Testis (tissue), 3 donors: ENCODE measurements around the gene TJP2. TPM values are rescaled to one million over a fixed set of nuclear protein-coding genes. Genes with fewer than 3 reads are reported as not detected.

Experiments
- DNase-seq: peaks from one replicate; pipeline ENCODE4 v3.0.0-alpha.2; 2019
- H3K27ac ChIP-seq, 2 donors: fragments of 200-600 bp; sonication (generic); one replicate each; pipeline ENCODE4 v1.5.1; 2019
- H3K27me3 ChIP-seq: fragments of 200-600 bp; sonication (generic); one replicate; pipeline ENCODE4 v1.5.1; 2019
- H3K36me3 ChIP-seq: fragments of 200-600 bp; sonication (generic); one replicate; pipeline ENCODE4 v1.5.1; 2017; ENCODE audit warnings: low read depth; ENCODE audit errors: missing control alignments
- H3K4me1 ChIP-seq: fragments of 200-600 bp; sonication (generic); one replicate; pipeline ENCODE4 v1.5.1; 2019
- H3K4me3 ChIP-seq, 2 donors: fragments of 200-600 bp; sonication (generic); one replicate each; pipeline ENCODE4 v1.5.1; 2017 to 2019
- H3K9me3 ChIP-seq: fragments of 200-600 bp; sonication (generic); one replicate; pipeline ENCODE4 v1.5.1; 2017
- CTCF ChIP-seq, 3 experiments: fragments of 450-650 bp in 2 of 3; fragments of 200-600 bp in 1 of 3; sonication (generic) in 1 of 3; IDR thresholded peaks; one replicate each; pipeline ENCODE4 v1.5.1; 2016 to 2019; ENCODE audit warnings: antibody characterized with exemption in 3 of 3, mild to moderate bottlenecking in 2 of 3, moderate library complexity in 1 of 3
- POLR2A ChIP-seq: fragments of 450-650 bp; IDR thresholded peaks from one replicate; pipeline ENCODE4 v1.6.1; 2017; ENCODE audit warnings: antibody characterized with exemption, mild to moderate bottlenecking, moderate library complexity
- WGBS, 2 donors: methylation state at CpG; one replicate each; pipeline ENCODE4 v1.1.5; 2018; 5-methylcytosine and 5-hydroxymethylcytosine counted together
- intact Hi-C: fragments of 100-400 bp; cut with DNase I; formaldehyde crosslinking; loops from one replicate; pipeline ENCODE4 v1.15.1; 2023; ENCODE audit warnings: low total_unique reads
- polyA plus RNA-seq: library from polyadenylated mRNA; stranded (reverse); fragments of 350-450 nt; fragmentation: Illumina TruSeq; extraction: RNeasy Lipid Tissue Mini Kit (QIAGEN cat#74804); gene quantifications from one replicate; pipeline ENCODE4 v1.2.3, GENCODE V29; 2014; ENCODE audit warnings: low read depth, low replicate concordance; ENCODE audit not compliant: insufficient read depth
- total RNA-seq, 2 donors: library from RNA; depleted of rRNA; stranded (reverse); fragments of >200 nt; gene quantifications; one replicate each; pipeline ENCODE4 v1.2.3, GENCODE V29; 2016

TJP2 gene
- total and polyA plus RNA-seq, 3 donors from 2014 or later = 108 to 168 (median 148) TPM

- Histone ChIP-seq H3K27me3 (no peaks in the 10 kb centered on the region), H3K27ac (no peak overlapping the region), H3K4me1 (no peaks in the 10 kb centered on the region), H3K36me3 (no peaks in the 10 kb centered on the region), H3K9me3 (no peaks in the 10 kb centered on the region), H3K4me3 (no peak overlapping the region)
- TF ChIP-seq POLR2A = no peak
- TF ChIP-seq CTCF (IDR thresholded peaks at IDR 0.05) = no peak
- no peak for DNase-seq
- intact Hi-C loops = no loop called here
- 90 to 95% methylated on average over 1 of the region's 1 CpG for WGBS, 2 donors
Observed at GRCh38 chr9:69314547-69314946, 140.5 kb downstream of the TJP2 start.

- intact Hi-C loops = no loop called here
- no peak for TF ChIP-seq POLR2A
- TF ChIP-seq CTCF (IDR thresholded peaks at IDR 0.05) = no peak
- H3K4me1 ChIP-seq = no peaks in the 10 kb centered on the region
- DNase-seq = no peak
- no peaks in the 10 kb centered on the region for H3K9me3 ChIP-seq
- WGBS, 2 donors = 77 to 87% methylated on average over 2 of the region's 2 CpGs
- H3K27me3 ChIP-seq = no peaks in the 10 kb centered on the region
- no peaks in the 10 kb centered on the region for H3K36me3 ChIP-seq
- no peak overlapping the region for H3K27ac ChIP-seq
- H3K4me3 ChIP-seq = no peak overlapping the region
Observed at GRCh38 chr9:69317081-69317480, 143.0 kb downstream of the TJP2 start.

GRCh38 chr9:69317894-69318293, 143.8 kb downstream of the TJP2 start:
- Histone ChIP-seq H3K36me3 (no peaks in the 10 kb centered on the region), H3K27me3 (no peaks in the 10 kb centered on the region), H3K9me3 (no peaks in the 10 kb centered on the region), H3K4me1 (no peaks in the 10 kb centered on the region), H3K27ac (no peak overlapping the region), H3K4me3 (no peak overlapping the region)
- no peak for TF ChIP-seq POLR2A
- TF ChIP-seq CTCF (IDR thresholded peaks at IDR 0.05) = no peak
- intact Hi-C loops = no loop called here
- no peak for DNase-seq

- Histone ChIP-seq H3K9me3 (no peaks in the 10 kb centered on the region), H3K4me1 (no peaks in the 10 kb centered on the region), H3K27ac (no peak overlapping the region), H3K27me3 (no peaks in the 10 kb centered on the region), H3K36me3 (no peaks in the 10 kb centered on the region), H3K4me3 (no peak overlapping the region)
- DNase-seq = no peak
- intact Hi-C loops = no loop called here
- TF ChIP-seq POLR2A (no peak), CTCF (IDR thresholded peaks at IDR 0.05) (no peak)
- 73 to 85% methylated on average over 6 of the region's 6 CpGs for WGBS, 2 donors
Observed at GRCh38 chr9:69319324-69320025, 145.4 kb downstream of the TJP2 start.

- Histone ChIP-seq H3K9me3 (no peaks in the 10 kb centered on the region), H3K27me3 (no peaks in the 10 kb centered on the region), H3K27ac (no peak overlapping the region), H3K4me1 (no peaks in the 10 kb centered on the region), H3K36me3 (no peaks in the 10 kb centered on the region), H3K4me3 (no peak overlapping the region)
- intact Hi-C loops = no loop called here
- TF ChIP-seq POLR2A = no peak
- no peak for TF ChIP-seq CTCF (IDR thresholded peaks at IDR 0.05)
- DNase-seq = no peak
- 83 to 88% methylated on average over 1 of the region's 1 CpG for WGBS, 2 donors
Observed at GRCh38 chr9:69322256-69322655, 148.2 kb downstream of the TJP2 start.
